Nephron (organoid): ENCODE measurements around the gene PON3.
A peak's percentile ranks its signal among the peaks of the same experiment; 100 is the strongest.

Experiments used
- H3K27ac Mint-ChIP-seq, 3 experiments: 2 replicates each; pipeline ENCODE4 v1.8.0; 2020; ENCODE audit warnings: mixed read lengths in 3 of 3, mild to moderate bottlenecking in 2 of 3, moderate library complexity in 1 of 3
- H3K27me3 Mint-ChIP-seq: 2 replicates; pipeline ENCODE4 v1.8.0; 2021; ENCODE audit warnings: low read depth, mild to moderate bottlenecking, moderate library complexity, mixed read lengths
- H3K36me3 Mint-ChIP-seq: 2 replicates; pipeline ENCODE4 v1.8.0; 2020; ENCODE audit warnings: low read depth, mixed read lengths
- H3K4me1 Mint-ChIP-seq: 2 replicates; pipeline ENCODE4 v1.8.0; 2020; ENCODE audit warnings: mixed read lengths
- H3K4me3 Mint-ChIP-seq, 3 experiments: 2 replicates each; pipeline ENCODE4 v1.8.0; 2020; ENCODE audit warnings: mild to moderate bottlenecking in 3 of 3, mixed read lengths in 3 of 3, moderate library complexity in 2 of 3
- H3K9me3 Mint-ChIP-seq: 2 replicates; pipeline ENCODE4 v1.8.0; 2020; ENCODE audit warnings: mixed read lengths
- CTCF ChIP-seq, 3 experiments: fragments of 200-600 bp; sonication (generic); IDR thresholded peaks; one replicate each; pipeline ENCODE4 v1.5.0; 2021; ENCODE audit warnings: antibody characterized with exemption in 3 of 3; ENCODE audit not compliant: unreplicated experiment in 3 of 3

PON3 gene

GRCh38 chr7:95435422-95435780, 39.2 kb upstream of the PON3 start:
- H3K9me3 Mint-ChIP-seq = no peaks in the 10 kb centered on the region
- TF ChIP-seq CTCF (IDR thresholded peaks at IDR 0.05; ENCODE audit: unreplicated experiment in 3 of 3) = no peak
- no peaks in the 10 kb centered on the region for H3K27me3 Mint-ChIP-seq
- peaks cover 23% of the 10 kb centered on the region for H3K4me1 Mint-ChIP-seq
- peak overlapping the region; percentile 82 to 95 (median 93) for H3K4me3 Mint-ChIP-seq
- H3K27ac Mint-ChIP-seq = peak overlapping the region; percentile 98 to 100 (median 99)
- H3K36me3 Mint-ChIP-seq = peaks cover 23% of the 10 kb centered on the region

- no peak for TF ChIP-seq CTCF (IDR thresholded peaks at IDR 0.05; ENCODE audit: unreplicated experiment in 3 of 3)
- peak within 1 kb of the TSS; percentile 82 to 95 (median 93) for H3K4me3 Mint-ChIP-seq
- H3K9me3 Mint-ChIP-seq = no peaks in the 10 kb centered on the region
- peaks cover 23% of the 10 kb centered on the region for H3K4me1 Mint-ChIP-seq
- no peaks in the 10 kb centered on the region for H3K27me3 Mint-ChIP-seq
- H3K36me3 Mint-ChIP-seq = peaks cover 27% of the 10 kb centered on the region
- H3K27ac Mint-ChIP-seq = peak within 1 kb of the TSS; percentile 98 to 100 (median 99)
Measured at GRCh38 chr7:95434557-95435421, 38.6 kb upstream of the PON3 start, which contains the start of gene PON2. TSS of gene PON2 (minus strand) at chr7:95435028. CDS start at chr7:95434951, 77 bp downstream.

- Mint-ChIP-seq H3K9me3 (no peaks in the 10 kb centered on the region), H3K27me3 (no peaks in the 10 kb centered on the region), H3K36me3 (peaks cover 34% of the 10 kb centered on the region), H3K4me1 (peaks cover 23% of the 10 kb centered on the region), H3K27ac (peak overlapping the region; percentile 98 to 99 (median 99)), H3K4me3 (peak overlapping the region; percentile 77 to 87 (median 87))
- TF ChIP-seq CTCF (IDR thresholded peaks at IDR 0.05; ENCODE audit: unreplicated experiment in 3 of 3) = no peak
Measured at GRCh38 chr7:95433952-95434556, 37.9 kb upstream of the PON3 start.

GRCh38 chr7:95433129-95433528, 37.0 kb upstream of the PON3 start:
- Mint-ChIP-seq H3K36me3 (peaks cover 35% of the 10 kb centered on the region), H3K4me3 (peak overlapping the region in 1 of 3 experiments; percentile 77), H3K9me3 (no peaks in the 10 kb centered on the region), H3K4me1 (peaks cover 23% of the 10 kb centered on the region), H3K27ac (peak overlapping the region; percentile 98 to 99 (median 99)), H3K27me3 (no peaks in the 10 kb centered on the region)
- TF ChIP-seq CTCF (IDR thresholded peaks at IDR 0.05; ENCODE audit: unreplicated experiment in 3 of 3) = no peak

GRCh38 chr7:95432606-95433005, 36.4 kb upstream of the PON3 start:
- no peak for TF ChIP-seq CTCF (IDR thresholded peaks at IDR 0.05; ENCODE audit: unreplicated experiment in 3 of 3)
- Mint-ChIP-seq H3K27me3 (no peaks in the 10 kb centered on the region), H3K36me3 (peaks cover 35% of the 10 kb centered on the region), H3K4me3 (peak overlapping the region in 1 of 3 experiments; percentile 3), H3K4me1 (peaks cover 23% of the 10 kb centered on the region), H3K9me3 (no peaks in the 10 kb centered on the region), H3K27ac (peak overlapping the region in 1 of 3 experiments; percentile 26)
